ENCODE data around the gene NUP188.

DNA sequence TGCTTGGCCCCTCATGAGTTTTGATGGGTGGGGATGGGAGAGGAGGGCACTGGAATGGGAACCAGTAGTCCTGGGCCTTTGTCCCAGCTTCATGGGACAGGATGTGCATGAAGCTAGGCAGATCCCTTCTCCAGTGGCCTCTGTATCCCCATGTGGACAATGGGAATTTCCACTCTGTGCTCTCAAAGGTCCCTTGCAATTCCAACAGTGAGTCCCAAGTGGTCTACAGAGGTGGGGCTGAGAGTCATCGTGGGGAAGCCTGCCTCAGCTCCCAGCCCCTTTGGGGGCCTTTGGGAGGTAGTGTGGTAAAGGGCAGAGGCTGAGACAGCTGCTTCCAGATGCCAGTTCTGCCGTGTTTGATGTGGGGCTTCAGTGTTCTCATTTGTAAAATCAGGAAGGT is 28.6 kb upstream of the NUP188 start:
- TF ChIP-seq, protein P1, sequence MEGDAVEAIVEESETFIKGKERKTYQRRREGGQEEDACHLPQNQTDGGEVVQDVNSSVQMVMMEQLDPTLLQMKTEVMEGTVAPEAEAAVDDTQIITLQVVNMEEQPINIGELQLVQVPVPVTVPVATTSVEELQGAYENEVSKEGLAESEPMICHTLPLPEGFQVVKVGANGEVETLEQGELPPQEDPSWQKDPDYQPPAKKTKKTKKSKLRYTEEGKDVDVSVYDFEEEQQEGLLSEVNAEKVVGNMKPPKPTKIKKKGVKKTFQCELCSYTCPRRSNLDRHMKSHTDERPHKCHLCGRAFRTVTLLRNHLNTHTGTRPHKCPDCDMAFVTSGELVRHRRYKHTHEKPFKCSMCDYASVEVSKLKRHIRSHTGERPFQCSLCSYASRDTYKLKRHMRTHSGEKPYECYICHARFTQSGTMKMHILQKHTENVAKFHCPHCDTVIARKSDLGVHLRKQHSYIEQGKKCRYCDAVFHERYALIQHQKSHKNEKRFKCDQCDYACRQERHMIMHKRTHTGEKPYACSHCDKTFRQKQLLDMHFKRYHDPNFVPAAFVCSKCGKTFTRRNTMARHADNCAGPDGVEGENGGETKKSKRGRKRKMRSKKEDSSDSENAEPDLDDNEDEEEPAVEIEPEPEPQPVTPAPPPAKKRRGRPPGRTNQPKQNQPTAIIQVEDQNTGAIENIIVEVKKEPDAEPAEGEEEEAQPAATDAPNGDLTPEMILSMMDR (IDR thresholded peaks at IDR 0.05) = no peak
- no peak for TF ChIP-seq EZH2 (IDR thresholded peaks at IDR 0.05; ENCODE audit: borderline replicate concordance, insufficient read depth, low read depth, low read length, poor library complexity, severe bottlenecking)

All from B cell (primary cell).